Type B pancreatic cell (in vitro differentiated cells): ENCODE data around the gene RNF4. TPM values are rescaled to one million over a fixed set of nuclear protein-coding genes. Genes with fewer than 3 reads are reported as not detected.
A peak's percentile ranks its signal among the peaks of the same experiment; 100 is the strongest.

Source experiments
- DNase-seq: peaks from one replicate; pipeline ENCODE4 v3.0.0; 2021; ENCODE audit warnings: mixed read lengths; ENCODE audit not compliant: unreplicated experiment; ENCODE audit errors: extremely low spot score
- H3K27ac Mint-ChIP-seq: 2 replicates; pipeline ENCODE4 v1.8.0; 2021; ENCODE audit warnings: mild to moderate bottlenecking, mixed read lengths
- H3K27me3 Mint-ChIP-seq: 2 replicates; pipeline ENCODE4 v1.8.0; 2021; ENCODE audit warnings: mixed read lengths
- H3K36me3 Mint-ChIP-seq: 2 replicates; pipeline ENCODE4 v1.8.0; 2021; ENCODE audit warnings: mixed read lengths
- H3K4me1 Mint-ChIP-seq: one replicate; pipeline ENCODE4 v1.8.0; 2021; ENCODE audit warnings: mixed read lengths; ENCODE audit not compliant: unreplicated experiment
- H3K4me3 Mint-ChIP-seq: 2 replicates; pipeline ENCODE4 v1.8.0; 2021; ENCODE audit warnings: mild to moderate bottlenecking, mixed read lengths
- H3K9me3 Mint-ChIP-seq: 2 replicates; pipeline ENCODE4 v1.8.0; 2021; ENCODE audit warnings: mixed read lengths
- CTCF ChIP-seq: fragments of 200-600 bp; sonication (generic); conservative IDR thresholded peaks from 2 replicates; pipeline ENCODE4 v1.5.0; 2021; ENCODE audit warnings: antibody characterized with exemption, mild to moderate bottlenecking
- total RNA-seq: library from RNA; stranded (reverse); gene quantifications from 2 replicates; pipeline ENCODE4 v1.2.1, GENCODE V29; 2021; ENCODE audit warnings: low replicate concordance

Gene RNF4
- total RNA-seq, 1 donor from 2014 or later = 61.4 TPM

DNA sequence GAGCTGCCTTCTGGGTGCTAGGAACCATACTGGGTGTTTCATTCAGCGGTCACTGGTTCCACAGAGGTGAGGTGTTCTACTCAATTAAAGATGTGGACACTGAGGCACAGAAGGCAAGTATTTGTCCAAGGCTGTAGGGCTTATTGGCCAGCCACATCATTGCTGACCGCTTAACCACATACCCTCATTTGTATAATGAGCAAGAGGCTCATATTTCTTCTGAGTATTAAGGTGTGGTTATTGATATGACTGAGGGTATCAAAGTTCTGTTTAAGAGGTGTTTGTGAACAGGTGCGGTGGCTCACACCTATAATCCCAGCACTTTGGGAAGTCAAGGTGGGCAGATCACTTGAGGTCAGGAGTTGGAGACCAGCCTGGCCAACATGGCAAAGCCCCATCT lies 14.3 kb downstream of the RNF4 start:
- TF ChIP-seq CTCF = no peak
- Mint-ChIP-seq H3K4me1 (peaks cover 63% of the 10 kb centered on the region), H3K27ac (no peak overlapping the region), H3K36me3 (no peaks in the 10 kb centered on the region), H3K27me3 (no peaks in the 10 kb centered on the region), H3K4me3 (no peak overlapping the region), H3K9me3 (no peaks in the 10 kb centered on the region)
- no peak for DNase-seq

GRCh38 chr4:2484185-2484584 lies 15.3 kb downstream of the RNF4 start:
- Mint-ChIP-seq H3K27ac (no peak overlapping the region), H3K27me3 (no peaks in the 10 kb centered on the region), H3K4me3 (no peak overlapping the region), H3K4me1 (peaks cover 54% of the 10 kb centered on the region), H3K9me3 (no peaks in the 10 kb centered on the region), H3K36me3 (no peaks in the 10 kb centered on the region)
- DNase-seq = no peak
- no peak for TF ChIP-seq CTCF

DNA sequence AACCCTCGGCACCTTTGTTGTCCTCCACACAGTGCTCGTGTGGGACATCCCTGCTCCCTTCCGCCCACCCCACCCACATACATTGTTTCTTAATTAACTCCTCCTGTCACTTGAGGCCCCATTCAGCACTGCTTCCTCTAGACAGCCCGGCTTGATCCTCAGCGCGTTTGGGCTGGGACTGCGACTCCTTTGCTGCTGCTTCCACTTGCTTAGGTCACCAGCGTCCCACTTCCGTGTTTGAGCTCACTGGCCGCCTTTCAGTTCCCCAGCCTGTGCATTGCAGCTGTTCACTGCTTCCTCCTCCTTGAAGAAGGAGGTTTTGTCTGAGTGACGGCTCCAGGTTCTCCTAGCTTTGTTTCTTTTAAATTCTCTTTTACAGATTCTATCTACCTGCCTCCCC lies 16.1 kb downstream of the RNF4 start:
- Mint-ChIP-seq H3K4me3 (no peak overlapping the region), H3K27ac (peak overlapping the region; percentile 74), H3K9me3 (no peaks in the 10 kb centered on the region), H3K36me3 (peaks cover under 1% of the 10 kb centered on the region), H3K4me1 (peaks cover 47% of the 10 kb centered on the region), H3K27me3 (no peaks in the 10 kb centered on the region)
- no peak for TF ChIP-seq CTCF
- no peak for DNase-seq

DNA sequence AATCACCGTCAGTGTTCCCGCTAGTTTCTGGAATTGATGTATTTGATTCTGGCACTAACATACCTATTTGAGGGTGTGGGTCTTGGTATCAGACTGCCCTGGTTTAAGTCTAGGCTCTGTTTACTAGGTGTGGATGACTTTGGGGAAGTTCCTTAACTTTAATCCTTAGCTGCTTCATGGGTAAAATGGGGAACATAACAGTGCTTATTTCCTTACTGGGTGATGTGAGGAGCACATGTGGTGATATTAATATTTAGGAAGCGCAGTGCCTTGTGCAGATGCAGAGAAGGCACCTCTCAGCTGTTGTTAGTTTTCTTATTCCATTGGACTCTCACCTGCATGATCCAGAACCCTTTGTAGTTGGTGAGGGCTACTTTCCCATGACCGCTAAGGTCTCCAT lies 17.1 kb downstream of the RNF4 start:
- Mint-ChIP-seq H3K27me3 (no peaks in the 10 kb centered on the region), H3K4me3 (no peak overlapping the region), H3K4me1 (peaks cover 43% of the 10 kb centered on the region), H3K36me3 (peaks cover 7% of the 10 kb centered on the region), H3K9me3 (no peaks in the 10 kb centered on the region), H3K27ac (peak overlapping the region; percentile 59)
- no peak for TF ChIP-seq CTCF
- no peak for DNase-seq

- DNase-seq = no peak
- peaks cover 36% of the 10 kb centered on the region for H3K4me1 Mint-ChIP-seq
- no peak for TF ChIP-seq CTCF
- H3K9me3 Mint-ChIP-seq = no peaks in the 10 kb centered on the region
- H3K27ac Mint-ChIP-seq = peak overlapping the region; percentile 59
- peaks cover 10% of the 10 kb centered on the region for H3K36me3 Mint-ChIP-seq
- no peaks in the 10 kb centered on the region for H3K27me3 Mint-ChIP-seq
- H3K4me3 Mint-ChIP-seq = no peak overlapping the region
These were observed 18.1 kb downstream of the RNF4 start for GRCh38 chr4:2486981-2487380.

GRCh38 chr4:2487632-2488031 lies 18.7 kb downstream of the RNF4 start:
- Mint-ChIP-seq H3K4me1 (peaks cover 34% of the 10 kb centered on the region), H3K4me3 (no peak overlapping the region), H3K27ac (no peak overlapping the region), H3K36me3 (peaks cover 12% of the 10 kb centered on the region), H3K9me3 (no peaks in the 10 kb centered on the region), H3K27me3 (no peaks in the 10 kb centered on the region)
- DNase-seq = no peak
- TF ChIP-seq CTCF = no peak
